Mesendoderm (in vitro differentiated cells): Measurements from ENCODE around the gene SPP2.

ENCODE experiments used
- DNase-seq: peaks from one replicate; pipeline ENCODE4 v3.0.0; 2013
- H2AK5ac ChIP-seq: 2 replicates; pipeline ENCODE4 v1.6.1; 2013; ENCODE audit warnings: low read length, inconsistent platforms
- H2BK120ac ChIP-seq: 2 replicates; pipeline ENCODE4 v1.6.1; 2013; ENCODE audit warnings: low read depth, mild to moderate bottlenecking, low read length, moderate library complexity, mixed read lengths
- H2BK15ac ChIP-seq: replicated peaks from 2 replicates; pipeline ENCODE4 v1.6.1; 2013; ENCODE audit warnings: low read depth, mild to moderate bottlenecking, moderate library complexity
- H2BK5ac ChIP-seq: 2 replicates; pipeline ENCODE4 v1.6.1; 2013; ENCODE audit warnings: low read length, inconsistent platforms
- H3K18ac ChIP-seq: 2 replicates; pipeline ENCODE4 v1.6.1; 2013; ENCODE audit warnings: mild to moderate bottlenecking, low read length, mixed read lengths
- H3K23ac ChIP-seq: one replicate; pipeline ENCODE4 v1.6.1; 2013; ENCODE audit warnings: low read length
- H3K27ac ChIP-seq: 2 replicates; pipeline ENCODE4 v1.5.1; 2013; ENCODE audit warnings: low read depth, mild to moderate bottlenecking, inconsistent platforms, low read length, moderate library complexity
- H3K27me3 ChIP-seq: 2 replicates; pipeline ENCODE4 v1.6.1; 2013; ENCODE audit warnings: low read length, control low read depth, mild to moderate bottlenecking, inconsistent platforms; ENCODE audit not compliant: insufficient read depth, poor library complexity
- H3K36me3 ChIP-seq: 2 replicates; pipeline ENCODE4 v1.6.1; 2013; ENCODE audit warnings: low read length, inconsistent platforms; ENCODE audit not compliant: control insufficient read depth, insufficient read depth
- H3K4ac ChIP-seq: one replicate; pipeline ENCODE4 v1.6.1; 2013; ENCODE audit warnings: low read depth, mild to moderate bottlenecking, low read length, moderate library complexity
- H3K4me1 ChIP-seq: 2 replicates; pipeline ENCODE4 v1.6.1; 2013; ENCODE audit warnings: low read depth, low read length, inconsistent platforms; ENCODE audit not compliant: control insufficient read depth
- H3K4me2 ChIP-seq: 2 replicates; pipeline ENCODE4 v1.6.1; 2013; ENCODE audit warnings: low read length
- H3K4me3 ChIP-seq: 2 replicates; pipeline ENCODE4 v1.5.1; 2013; ENCODE audit warnings: mild to moderate bottlenecking, low read length
- H3K56ac ChIP-seq: one replicate; pipeline ENCODE4 v1.6.1; 2013; ENCODE audit warnings: low read length
- H3K79me1 ChIP-seq: 2 replicates; pipeline ENCODE4 v1.6.1; 2013; ENCODE audit warnings: low read length, inconsistent platforms
- H3K79me2 ChIP-seq: 2 replicates; pipeline ENCODE4 v1.6.1; 2013; ENCODE audit warnings: mild to moderate bottlenecking, low read length; ENCODE audit not compliant: control insufficient read depth, insufficient read depth
- H3K9ac ChIP-seq: 2 replicates; pipeline ENCODE4 v1.6.1; 2013; ENCODE audit warnings: low read length, inconsistent platforms
- H4K5ac ChIP-seq: one replicate; pipeline ENCODE4 v1.6.1; 2013; ENCODE audit warnings: low read length
- H4K8ac ChIP-seq: one replicate; pipeline ENCODE4 v1.6.1; 2013; ENCODE audit warnings: low read depth, mild to moderate bottlenecking, control low read depth, low read length, moderate library complexity
- WGBS: extraction: QIAGEN DNeasy Blood & Tissue Kit; methylation state at CpG from one replicate; pipeline ENCODE4 v1.1.7; 2013; ENCODE audit warnings: low lambda C conversion rate, missing lambda C conversion rate; ENCODE audit not compliant: insufficient coverage; ENCODE audit errors: extremely low coverage; 5-methylcytosine and 5-hydroxymethylcytosine counted together

The SPP2 gene

DNA sequence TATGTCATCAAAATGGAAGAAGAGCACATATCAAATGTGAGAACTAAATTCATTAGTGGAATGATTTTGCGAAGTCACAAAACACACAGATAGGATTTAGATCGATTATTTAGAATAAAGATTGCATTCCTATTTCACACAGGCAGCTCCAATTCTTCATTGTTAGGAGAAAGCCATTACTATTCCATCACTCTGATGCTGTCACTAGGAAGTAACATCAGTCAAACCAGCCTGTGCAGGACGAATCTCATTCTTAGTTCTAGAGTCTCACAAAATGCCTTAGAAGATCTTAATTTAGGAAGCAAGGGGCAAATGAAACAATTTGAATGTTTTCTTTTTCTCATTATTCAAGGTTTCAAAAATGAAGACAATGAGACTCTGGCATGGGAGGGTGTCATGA lies 44.0 kb upstream of the SPP2 start:
- H2BK15ac ChIP-seq = no peak overlapping the region
- H2BK5ac ChIP-seq = no peak overlapping the region
- H3K4me2 ChIP-seq = no peak overlapping the region
- no peaks in the 10 kb centered on the region for H3K36me3 ChIP-seq
- no peak overlapping the region for H3K56ac ChIP-seq
- WGBS = no CpG with 5 or more reads among the region's 3 CpGs
- H3K27ac ChIP-seq = no peak overlapping the region
- H2BK120ac ChIP-seq = no peak overlapping the region
- no peak overlapping the region for H4K5ac ChIP-seq
- H4K8ac ChIP-seq = no peak overlapping the region
- H3K4ac ChIP-seq = no peak overlapping the region
- no peak overlapping the region for H2AK5ac ChIP-seq
- no peak overlapping the region for H3K18ac ChIP-seq
- no peaks in the 10 kb centered on the region for H3K79me1 ChIP-seq
- H3K27me3 ChIP-seq = no peaks in the 10 kb centered on the region
- H3K79me2 ChIP-seq = no peaks in the 10 kb centered on the region
- no peak overlapping the region for H3K4me3 ChIP-seq
- no peak for DNase-seq
- H3K23ac ChIP-seq = no peak overlapping the region
- H3K4me1 ChIP-seq = no peaks in the 10 kb centered on the region
- no peak overlapping the region for H3K9ac ChIP-seq

DNA sequence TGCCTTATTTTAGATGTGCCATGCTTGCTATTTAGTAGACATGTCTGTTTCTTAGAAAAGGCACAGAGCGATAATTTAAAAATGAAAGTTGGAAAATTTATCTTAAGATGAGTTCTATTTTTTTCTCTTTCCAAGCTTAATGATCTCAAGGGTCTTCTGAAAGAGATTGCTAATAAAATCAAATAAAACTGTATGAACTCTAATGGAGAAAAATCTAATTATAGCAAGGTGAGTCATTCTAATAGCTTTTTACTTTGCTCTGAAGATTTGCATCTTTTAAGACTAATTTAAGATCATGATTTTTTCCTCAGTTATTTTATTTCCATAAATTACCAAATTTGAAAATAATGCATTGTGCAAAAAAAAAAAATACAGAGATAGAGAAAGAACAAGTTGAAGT lies 36.1 kb upstream of the SPP2 start:
- no CpG with 5 or more reads among the region's 1 CpG for WGBS
- H3K27me3 ChIP-seq = no peaks in the 10 kb centered on the region
- H4K8ac ChIP-seq = no peak overlapping the region
- no peak overlapping the region for H3K4me3 ChIP-seq
- no peaks in the 10 kb centered on the region for H3K4me1 ChIP-seq
- DNase-seq = no peak
- H3K27ac ChIP-seq = no peak overlapping the region
- no peak overlapping the region for H2BK15ac ChIP-seq
- no peak overlapping the region for H3K18ac ChIP-seq
- no peaks in the 10 kb centered on the region for H3K79me1 ChIP-seq
- no peak overlapping the region for H2AK5ac ChIP-seq
- no peaks in the 10 kb centered on the region for H3K36me3 ChIP-seq
- no peak overlapping the region for H3K56ac ChIP-seq
- no peaks in the 10 kb centered on the region for H3K79me2 ChIP-seq
- no peak overlapping the region for H3K4me2 ChIP-seq
- no peak overlapping the region for H3K4ac ChIP-seq
- no peak overlapping the region for H3K9ac ChIP-seq
- no peak overlapping the region for H4K5ac ChIP-seq
- H2BK5ac ChIP-seq = no peak overlapping the region
- H2BK120ac ChIP-seq = no peak overlapping the region
- no peak overlapping the region for H3K23ac ChIP-seq

DNA sequence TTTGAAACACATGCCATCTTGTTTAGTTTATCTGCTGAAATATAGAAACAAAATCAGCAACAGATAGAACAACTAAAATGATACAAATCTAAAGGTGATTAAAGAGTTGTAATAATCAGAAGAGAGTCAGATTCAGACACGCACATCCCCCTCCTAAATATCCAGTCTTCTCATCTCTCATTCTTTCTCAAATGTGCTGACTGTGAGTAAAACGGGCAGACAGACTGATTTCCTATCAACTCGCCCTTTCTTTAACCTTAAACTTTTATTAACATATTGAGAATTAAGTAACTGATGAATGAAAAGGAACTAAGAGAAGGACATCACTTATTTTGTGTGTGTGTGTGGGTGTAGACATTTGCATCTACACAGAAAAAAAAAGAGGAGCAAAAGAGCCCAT lies 34.6 kb upstream of the SPP2 start:
- Histone ChIP-seq H3K36me3 (no peaks in the 10 kb centered on the region), H3K56ac (no peak overlapping the region), H2BK120ac (no peak overlapping the region), H3K23ac (no peak overlapping the region), H3K18ac (no peak overlapping the region), H3K4me2 (no peak overlapping the region), H3K79me1 (no peaks in the 10 kb centered on the region), H3K27me3 (no peaks in the 10 kb centered on the region), H3K4ac (no peak overlapping the region), H3K27ac (no peak overlapping the region), H3K79me2 (no peaks in the 10 kb centered on the region), H4K8ac (no peak overlapping the region), H4K5ac (no peak overlapping the region), H3K4me3 (no peak overlapping the region), H2BK5ac (no peak overlapping the region), H2BK15ac (no peak overlapping the region), H3K9ac (no peak overlapping the region), H3K4me1 (no peaks in the 10 kb centered on the region), H2AK5ac (no peak overlapping the region)
- WGBS = no CpG with 5 or more reads among the region's 3 CpGs
- no peak for DNase-seq

GRCh38 chr2:234019896-234020295 lies 30.6 kb upstream of the SPP2 start:
- Histone ChIP-seq H3K4ac (no peak overlapping the region), H3K79me1 (no peaks in the 10 kb centered on the region), H3K36me3 (no peaks in the 10 kb centered on the region), H3K56ac (no peak overlapping the region), H3K27ac (no peak overlapping the region), H4K5ac (no peak overlapping the region), H3K9ac (no peak overlapping the region), H2BK120ac (no peak overlapping the region), H2BK15ac (no peak overlapping the region), H3K4me1 (no peaks in the 10 kb centered on the region), H3K79me2 (no peaks in the 10 kb centered on the region), H3K4me3 (no peak overlapping the region), H4K8ac (no peak overlapping the region), H2AK5ac (no peak overlapping the region), H3K23ac (no peak overlapping the region), H2BK5ac (no peak overlapping the region), H3K4me2 (no peak overlapping the region), H3K27me3 (no peaks in the 10 kb centered on the region), H3K18ac (no peak overlapping the region)
- WGBS = no CpG with 5 or more reads among the region's 4 CpGs
- DNase-seq = no peak

DNA sequence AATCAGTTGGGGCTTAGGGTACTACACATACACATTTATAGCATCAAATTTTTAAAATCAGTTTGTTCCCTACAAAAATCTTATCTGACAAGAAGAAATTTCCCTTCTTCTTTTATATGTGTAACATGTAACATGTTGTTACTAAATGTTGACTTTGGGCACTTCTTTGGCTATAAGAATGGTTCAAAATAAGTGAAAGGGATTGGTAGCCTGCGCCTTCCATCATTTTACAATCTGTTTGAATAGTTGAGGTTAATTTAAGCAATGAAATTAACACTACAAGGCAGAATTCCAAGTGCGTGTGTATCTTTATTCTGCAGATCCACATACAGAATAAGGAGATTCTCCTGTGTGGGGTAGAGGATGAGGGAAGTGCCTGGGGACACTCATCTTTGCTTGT lies 30.2 kb upstream of the SPP2 start:
- no peak overlapping the region for H2BK15ac ChIP-seq
- H3K79me2 ChIP-seq = no peaks in the 10 kb centered on the region
- no peak overlapping the region for H2AK5ac ChIP-seq
- no peak overlapping the region for H2BK120ac ChIP-seq
- no peak overlapping the region for H3K9ac ChIP-seq
- H2BK5ac ChIP-seq = no peak overlapping the region
- no peak overlapping the region for H3K27ac ChIP-seq
- H3K36me3 ChIP-seq = no peaks in the 10 kb centered on the region
- no peak overlapping the region for H3K18ac ChIP-seq
- WGBS = no CpG with 5 or more reads among the region's 2 CpGs
- H4K8ac ChIP-seq = no peak overlapping the region
- H3K4ac ChIP-seq = no peak overlapping the region
- H3K23ac ChIP-seq = no peak overlapping the region
- no peak overlapping the region for H3K4me2 ChIP-seq
- H3K4me3 ChIP-seq = no peak overlapping the region
- no peaks in the 10 kb centered on the region for H3K79me1 ChIP-seq
- H3K27me3 ChIP-seq = no peaks in the 10 kb centered on the region
- no peak overlapping the region for H3K56ac ChIP-seq
- H4K5ac ChIP-seq = no peak overlapping the region
- DNase-seq = no peak
- H3K4me1 ChIP-seq = no peaks in the 10 kb centered on the region

GRCh38 chr2:234022424-234022823 lies 28.1 kb upstream of the SPP2 start:
- no peak overlapping the region for H2BK15ac ChIP-seq
- H4K8ac ChIP-seq = no peak overlapping the region
- H3K4ac ChIP-seq = no peak overlapping the region
- no peak overlapping the region for H2AK5ac ChIP-seq
- H2BK120ac ChIP-seq = no peak overlapping the region
- no peak for DNase-seq
- H3K36me3 ChIP-seq = no peaks in the 10 kb centered on the region
- no peaks in the 10 kb centered on the region for H3K79me2 ChIP-seq
- no peaks in the 10 kb centered on the region for H3K27me3 ChIP-seq
- no peak overlapping the region for H3K4me2 ChIP-seq
- H3K4me1 ChIP-seq = no peaks in the 10 kb centered on the region
- H3K23ac ChIP-seq = no peak overlapping the region
- H3K18ac ChIP-seq = no peak overlapping the region
- no peak overlapping the region for H4K5ac ChIP-seq
- H3K27ac ChIP-seq = no peak overlapping the region
- no peak overlapping the region for H3K4me3 ChIP-seq
- no peak overlapping the region for H3K56ac ChIP-seq
- no peak overlapping the region for H3K9ac ChIP-seq
- no peaks in the 10 kb centered on the region for H3K79me1 ChIP-seq
- WGBS = no CpG with 5 or more reads among the region's 1 CpG
- H2BK5ac ChIP-seq = no peak overlapping the region
